SK-N-MC (cell line): ENCODE measurements around the gene DDX1.
"Not testable (repeated sequence)": the region's sequence is repeated elsewhere in the genome, so short reads cannot be mapped to it uniquely, and the experiment has no call there.

Source experiments
- DNase-seq: peaks from one replicate; pipeline ENCODE4 v3.0.0-alpha.2; 2011; ENCODE audit warnings: low read depth, low spot score
- H3K27ac ChIP-seq: fragments of 200-600 bp; sonication (generic); 2 replicates; pipeline ENCODE4 v1.5.1; 2016; ENCODE audit warnings: mixed run types
- H3K36me3 ChIP-seq: fragments of 200-600 bp; sonication (generic); 2 replicates; pipeline ENCODE4 v1.6.1; 2017; ENCODE audit warnings: antibody characterized with exemption, low read length, mixed read lengths; ENCODE audit not compliant: insufficient read depth
- H3K4me3 ChIP-seq: fragments of 200-600 bp; sonication (generic); 2 replicates; pipeline ENCODE4 v1.5.1; 2016
- H3K9ac ChIP-seq: fragments of 200-600 bp; sonication (generic); 2 replicates; pipeline ENCODE4 v1.8.0; 2017; ENCODE audit warnings: mixed run types, mixed read lengths; ENCODE audit not compliant: insufficient read length
- H3K9me3 ChIP-seq: fragments of 200-600 bp; sonication (generic); 2 replicates; pipeline ENCODE4 v1.6.1; 2017; ENCODE audit warnings: low read depth, mild to moderate bottlenecking, antibody characterized with exemption, low read length, moderate library complexity, mixed read lengths
- EZH2 ChIP-seq: fragments of 200-600 bp; sonication (generic); IDR thresholded peaks from one replicate; pipeline ENCODE4 v1.6.1; 2017; ENCODE audit warnings: antibody characterized with exemption
- FOXP2 ChIP-seq: optimal IDR thresholded peaks from 2 replicates; pipeline ENCODE3; 2011; ENCODE audit warnings: mild to moderate bottlenecking, moderate library complexity; ENCODE audit not compliant: insufficient read depth; ENCODE audit errors: extremely low read length, control extremely low read depth
- POLR2AphosphoS5 ChIP-seq: IDR thresholded peaks from 2 replicates; pipeline ENCODE4 v1.6.1; 2012; ENCODE audit warnings: mild to moderate bottlenecking, low read depth, low read length, borderline replicate concordance

Gene DDX1

DNA sequence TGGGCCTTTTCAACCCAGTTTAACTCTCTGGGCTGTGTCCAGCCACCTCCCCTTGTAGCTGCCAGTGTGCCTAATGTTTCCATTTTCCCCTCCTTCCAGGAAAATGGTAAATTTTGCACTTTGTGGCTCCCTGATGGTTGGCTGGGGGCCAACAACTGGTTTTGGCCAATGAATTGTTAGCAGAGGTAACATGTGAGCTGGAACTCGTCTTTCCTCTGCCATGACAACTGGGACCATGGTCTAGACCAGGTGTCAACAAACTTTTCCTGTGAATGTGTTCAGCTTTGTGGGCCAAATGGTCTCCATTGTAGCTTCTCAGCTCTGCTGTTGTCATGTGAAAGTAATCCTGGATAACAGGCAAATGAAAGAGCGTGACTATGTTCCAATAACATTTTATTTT, 87.2 kb downstream of the DDX1 start:
- TF ChIP-seq EZH2 (no peak), FOXP2 (no peak), POLR2AphosphoS5 (no peak)
- no peak overlapping the region for H3K4me3 ChIP-seq
- H3K36me3 ChIP-seq = no peaks in the 10 kb centered on the region
- H3K27ac ChIP-seq = no peak overlapping the region
- H3K9me3 ChIP-seq = no peaks in the 10 kb centered on the region
- no peak for DNase-seq
- H3K9ac ChIP-seq = no peak overlapping the region

DNA sequence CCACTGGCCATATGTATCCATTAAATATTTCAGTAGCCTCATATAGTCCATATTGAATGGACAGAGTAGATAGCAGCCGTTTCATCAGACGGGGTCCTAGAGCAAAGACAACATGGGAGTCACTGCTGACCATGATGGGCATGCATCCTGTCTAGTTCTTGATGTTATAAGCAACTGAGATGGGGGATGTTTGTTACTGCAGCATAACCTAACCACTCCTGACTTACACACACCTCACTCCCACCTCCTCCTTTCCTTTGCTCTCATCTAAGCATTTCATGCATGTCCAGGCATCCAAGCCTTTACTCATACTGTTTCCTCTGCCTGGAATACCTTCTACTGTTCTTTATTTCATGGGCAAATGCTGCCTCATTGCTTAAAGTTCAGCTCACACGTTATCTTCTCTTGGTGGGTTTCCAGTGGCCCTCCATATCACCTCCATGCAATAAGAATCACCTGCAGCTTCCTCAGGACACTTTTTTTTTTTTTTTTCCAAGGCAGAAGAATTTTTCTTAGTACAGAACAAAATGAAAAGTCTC, 87.8 kb downstream of the DDX1 start:
- no peak for TF ChIP-seq POLR2AphosphoS5
- H3K4me3 ChIP-seq = no peak overlapping the region
- no peak overlapping the region for H3K9ac ChIP-seq

GRCh38 chr2:15680132-15680531, 88.5 kb downstream of the DDX1 start:
- H3K36me3 ChIP-seq, H3K4me3 ChIP-seq, DNase-seq, H3K9me3 ChIP-seq, H3K27ac ChIP-seq, H3K9ac ChIP-seq: not testable (repeated sequence)

More for the DNA sequence above, 87.8 kb downstream of the DDX1 start:
- no peaks in the 10 kb centered on the region for H3K36me3 ChIP-seq
- no peak for DNase-seq
- H3K27ac ChIP-seq = no peak overlapping the region
- no peaks in the 10 kb centered on the region for H3K9me3 ChIP-seq
